GM19193 (cell line): ENCODE results near the gene SCG5.
"Not testable (repeated sequence)": the region's sequence is repeated elsewhere in the genome, so short reads cannot be mapped to it uniquely, and the experiment has no call there.

ENCODE experiments used
- POLR2A ChIP-seq: IDR thresholded peaks from 4 replicates; pipeline ENCODE4 v1.6.1; 2011; ENCODE audit not compliant: insufficient read depth, insufficient read length; ENCODE audit errors: extremely low read depth

SCG5 gene

DNA sequence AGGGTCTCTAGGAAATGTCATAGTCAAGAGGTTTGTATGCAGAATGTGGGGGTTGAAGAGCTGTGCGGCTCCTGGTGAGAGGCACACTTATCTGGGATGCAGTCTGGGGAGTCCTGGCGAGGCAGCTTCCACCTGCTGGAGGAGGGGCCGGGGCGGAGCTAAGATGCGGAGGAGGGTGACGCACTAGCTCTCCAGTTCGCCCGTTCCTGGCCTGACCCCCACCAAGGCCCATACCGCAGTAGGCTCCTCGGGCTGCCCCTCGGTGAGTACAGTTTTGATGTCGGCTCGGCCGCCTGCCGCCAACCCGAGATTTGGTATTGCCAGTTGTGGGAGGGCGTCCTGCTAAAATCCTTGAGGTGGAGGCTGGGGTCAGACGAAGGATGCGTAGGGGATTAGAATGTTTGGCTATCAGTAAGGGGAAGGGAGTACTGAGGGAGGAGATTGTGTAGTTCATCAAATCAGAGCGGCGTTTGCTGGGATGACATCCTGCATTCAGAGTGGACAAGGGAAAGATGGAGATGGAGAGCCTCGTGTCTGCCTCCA is at the start of gene SCG5:
Gene SCG5, plus strand, starts transcription at position 194 of the 543 bp plus-strand sequence. CDS start 1,883 bp downstream, outside the sequence.
- TF ChIP-seq POLR2A: no peak

- TF ChIP-seq POLR2A: not testable (repeated sequence)
These were observed 48.4 kb upstream of the SCG5 start, which contains the start of gene GOLGA8N for GRCh38 chr15:32593151-32593550. Gene GOLGA8N (plus strand): TSS chr15:32593456.

DNA sequence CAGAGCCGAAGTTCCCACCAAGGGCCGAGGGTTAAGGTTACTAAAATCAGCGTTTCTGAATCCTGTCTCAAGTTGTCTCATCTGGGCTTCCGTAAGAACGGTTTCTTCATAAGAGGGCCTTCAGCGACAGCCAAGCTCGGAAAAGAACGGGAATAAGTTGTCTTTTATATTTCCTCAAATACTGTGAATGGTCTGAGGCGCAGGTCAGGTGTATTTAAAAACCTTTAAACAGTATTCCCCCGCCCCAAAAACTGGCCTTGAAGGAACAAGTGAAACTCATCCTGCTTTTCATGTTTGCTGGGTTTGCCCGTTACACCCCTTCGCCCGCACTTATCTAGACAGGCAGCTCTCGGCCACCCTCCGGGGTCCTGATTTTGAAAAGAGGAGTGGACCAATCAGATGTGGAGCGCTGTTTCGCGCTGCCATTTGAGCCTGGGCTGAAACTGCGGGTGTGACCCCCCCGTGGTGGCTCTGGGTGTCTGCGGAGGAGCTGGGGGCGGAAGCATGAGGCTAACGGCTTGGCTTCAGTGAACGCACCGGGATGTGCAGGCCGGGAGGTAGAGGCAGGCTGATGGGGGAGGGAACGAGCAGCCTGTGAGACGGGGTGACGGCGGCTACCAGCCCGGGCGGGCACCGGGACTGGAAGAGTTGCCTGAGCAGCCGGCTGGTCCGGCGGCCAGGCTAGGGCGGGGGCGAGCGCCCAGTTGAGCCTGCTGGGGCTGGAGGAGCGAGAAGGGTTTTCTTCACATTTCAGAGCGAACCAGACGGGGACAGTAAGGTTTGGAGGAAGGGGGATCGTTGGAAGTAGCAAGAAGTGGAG is 26.2 kb upstream of the SCG5 start, which contains the start of gene ARHGAP11A:
Gene ARHGAP11A, plus strand, starts transcription at position 454 of the 820 bp plus-strand sequence. CDS start 708 bp downstream, outside the sequence.
- not testable (repeated sequence) for TF ChIP-seq POLR2A

- no peak for TF ChIP-seq POLR2A
These were observed 5.1 kb upstream of the SCG5 start for GRCh38 chr15:32636410-32636809.

DNA sequence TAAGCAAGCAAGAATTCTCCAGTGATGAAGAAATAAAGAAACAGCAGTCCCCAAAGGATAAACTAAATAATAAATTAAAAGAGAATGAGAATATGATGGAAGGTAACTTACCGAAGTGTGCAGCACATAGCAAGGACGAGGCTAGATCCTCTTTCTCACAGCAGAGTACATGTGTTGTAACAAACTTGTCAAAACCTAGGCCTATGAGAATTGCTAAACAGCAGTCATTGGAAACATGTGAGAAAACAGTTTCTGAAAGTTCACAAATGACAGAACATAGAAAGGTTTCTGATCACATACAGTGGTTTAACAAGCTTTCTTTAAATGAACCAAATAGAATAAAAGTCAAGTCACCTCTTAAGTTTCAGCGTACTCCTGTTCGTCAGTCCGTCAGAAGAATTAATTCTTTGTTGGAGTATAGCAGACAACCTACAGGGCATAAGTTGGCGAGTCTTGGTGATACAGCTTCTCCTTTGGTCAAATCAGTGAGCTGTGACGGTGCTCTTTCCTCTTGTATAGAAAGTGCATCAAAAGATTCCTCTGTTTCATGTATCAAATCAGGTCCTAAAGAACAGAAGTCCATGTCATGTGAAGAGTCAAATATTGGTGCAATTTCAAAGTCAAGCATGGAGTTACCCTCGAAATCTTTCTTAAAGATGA is 4.5 kb upstream of the SCG5 start:
- no peak for TF ChIP-seq POLR2A

DNA sequence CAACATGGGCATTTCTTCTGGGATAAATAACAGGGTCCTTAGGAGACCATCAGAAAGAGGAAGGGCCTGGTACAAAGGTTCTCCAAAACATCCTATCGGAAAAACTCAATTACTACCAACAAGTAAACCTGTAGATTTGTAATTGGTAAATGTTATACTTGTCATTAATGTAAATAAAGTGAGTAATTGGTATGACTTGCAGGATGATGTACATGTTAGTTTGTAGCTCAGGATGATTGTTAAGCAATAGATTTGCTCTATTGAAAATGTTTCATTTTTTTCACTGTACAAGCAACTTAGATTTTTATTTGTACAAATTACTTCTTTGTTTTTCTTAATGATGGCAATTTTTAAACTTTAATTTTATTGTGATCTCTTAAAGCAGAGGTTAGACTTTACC is 3.8 kb upstream of the SCG5 start:
- no peak for TF ChIP-seq POLR2A

- no peak for TF ChIP-seq POLR2A
These were observed 1.3 kb downstream of the SCG5 start for GRCh38 chr15:32642667-32643435.

GRCh38 chr15:32643907-32644445 is 2.5 kb downstream of the SCG5 start:
- no peak for TF ChIP-seq POLR2A

DNA sequence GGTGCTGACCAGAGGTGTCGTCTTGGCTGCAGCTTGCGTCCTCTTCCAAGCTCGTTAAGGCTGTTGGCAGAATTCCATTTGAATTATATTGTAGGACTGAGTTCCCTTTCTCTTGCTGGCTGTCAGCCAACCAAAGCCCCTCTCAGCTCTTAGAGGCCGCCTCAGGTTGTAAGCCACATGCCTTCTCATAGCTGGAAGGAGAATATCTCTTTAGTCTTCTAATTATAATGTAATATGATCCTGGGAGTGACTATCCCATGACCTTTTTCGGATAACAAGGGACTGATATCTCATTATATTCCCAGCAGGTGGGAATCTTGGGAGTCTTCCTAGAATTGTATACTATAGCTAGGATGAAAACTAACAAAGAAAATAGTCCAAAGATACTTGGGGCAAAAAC is 4.8 kb downstream of the SCG5 start:
- TF ChIP-seq POLR2A: no peak

DNA sequence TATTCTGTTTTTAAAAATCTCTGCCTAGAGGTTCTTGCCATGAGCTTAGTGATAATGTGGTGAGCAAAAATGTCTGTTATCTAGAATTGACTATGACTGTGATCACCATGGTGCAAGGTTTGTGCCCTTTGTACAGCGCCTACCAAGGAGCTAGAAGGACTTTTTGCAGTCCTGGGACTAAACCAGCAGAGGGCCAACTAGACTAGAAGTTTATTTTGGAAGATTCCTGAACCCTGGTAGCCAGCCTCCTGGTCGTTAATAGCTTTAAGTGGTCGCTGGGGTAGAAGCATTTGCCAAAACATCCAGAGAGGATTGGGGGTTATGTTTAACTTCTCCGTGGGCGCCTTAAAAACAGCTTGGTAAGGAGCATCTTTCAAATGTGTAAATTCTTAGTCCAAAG is 7.8 kb downstream of the SCG5 start:
- no peak for TF ChIP-seq POLR2A

GRCh38 chr15:32651229-32651837 is 9.8 kb downstream of the SCG5 start:
- no peak for TF ChIP-seq POLR2A

GRCh38 chr15:32652178-32652577 is 10.7 kb downstream of the SCG5 start:
- TF ChIP-seq POLR2A: no peak

- no peak for TF ChIP-seq POLR2A
These were observed 14.6 kb downstream of the SCG5 start for GRCh38 chr15:32656091-32656490.

DNA sequence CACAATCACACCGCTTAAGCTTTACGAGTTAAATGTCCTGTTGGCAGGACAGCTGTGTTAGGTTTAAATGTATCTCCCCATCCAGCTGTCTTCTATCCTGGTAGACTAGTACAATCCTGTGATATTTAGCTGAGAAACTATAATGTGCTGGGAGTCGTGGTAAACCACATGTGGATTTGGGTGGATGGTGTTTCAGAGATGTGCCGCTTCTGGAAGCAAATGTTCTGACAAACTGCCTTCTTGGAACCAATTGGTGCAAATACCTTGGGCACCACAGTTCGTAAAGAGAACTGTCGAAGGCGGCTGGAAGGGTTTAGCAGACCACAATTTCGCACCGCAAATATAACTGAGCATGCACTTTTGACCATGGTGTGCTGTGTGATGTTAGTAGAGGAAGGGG is 15.0 kb downstream of the SCG5 start:
- no peak for TF ChIP-seq POLR2A
